SH-SY5Y (cell line): ENCODE measurements around the gene TBC1D10A.

Experiments used
- GATA2 ChIP-seq: IDR thresholded peaks from 2 replicates; pipeline ENCODE4 v1.6.1; 2011; ENCODE audit warnings: mild to moderate bottlenecking, low read depth, low read length
- GATA3 ChIP-seq: IDR thresholded peaks from 2 replicates; pipeline ENCODE4 v1.6.1; 2011; ENCODE audit warnings: low read depth, mild to moderate bottlenecking, low read length, moderate library complexity

GRCh38 chr22:30308518-30309230 is 18.1 kb downstream of the TBC1D10A start:
- TF ChIP-seq GATA2 (no peak), GATA3 (no peak)
